GDM1 (cell line): Measurements from ENCODE around the gene PLPPR1.

Experiments
- DNase-seq: peaks from one replicate; lab custom pipeline; 2025; lab: John Stamatoyannopoulos, UW

The PLPPR1 gene

DNA sequence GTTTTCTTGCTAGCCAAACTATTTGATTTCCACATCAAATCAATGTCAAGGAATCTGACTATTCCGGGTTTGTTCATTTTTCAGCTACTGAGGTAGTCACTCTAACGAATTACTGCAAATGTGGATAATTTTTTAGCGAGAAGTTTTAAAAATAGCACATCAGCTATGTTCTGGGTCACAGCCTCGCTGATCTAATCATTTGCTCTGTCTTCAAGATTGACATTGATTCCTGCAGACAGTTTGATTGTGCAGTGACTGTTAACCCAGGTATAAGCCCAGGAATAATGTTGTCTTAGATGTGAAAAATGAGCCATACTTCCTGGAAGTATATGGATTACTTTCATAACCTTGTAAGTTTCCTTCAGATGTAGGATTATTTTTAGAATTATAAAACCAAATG, 181.1 kb downstream of the PLPPR1 start:
- DNase-seq = no peak

DNA sequence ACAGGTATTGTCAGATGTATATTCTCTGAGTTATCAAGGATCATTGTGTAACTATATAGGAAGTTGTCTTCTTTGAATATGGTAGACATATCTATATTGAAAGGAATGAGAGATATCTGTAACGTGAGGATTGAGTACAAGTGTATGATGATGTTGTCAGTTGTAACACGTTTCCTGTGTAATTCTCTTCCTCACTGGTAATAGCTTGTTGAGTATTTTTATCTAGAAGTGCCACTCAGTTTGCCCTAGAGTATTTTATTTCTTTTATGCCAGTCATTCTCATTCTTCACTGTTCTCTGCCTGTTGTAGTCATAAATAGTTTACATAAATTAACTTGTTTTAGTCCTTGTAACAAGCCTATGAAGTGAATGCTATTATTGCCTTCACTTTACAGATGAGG, 184.1 kb downstream of the PLPPR1 start:
- DNase-seq = no peak

DNA sequence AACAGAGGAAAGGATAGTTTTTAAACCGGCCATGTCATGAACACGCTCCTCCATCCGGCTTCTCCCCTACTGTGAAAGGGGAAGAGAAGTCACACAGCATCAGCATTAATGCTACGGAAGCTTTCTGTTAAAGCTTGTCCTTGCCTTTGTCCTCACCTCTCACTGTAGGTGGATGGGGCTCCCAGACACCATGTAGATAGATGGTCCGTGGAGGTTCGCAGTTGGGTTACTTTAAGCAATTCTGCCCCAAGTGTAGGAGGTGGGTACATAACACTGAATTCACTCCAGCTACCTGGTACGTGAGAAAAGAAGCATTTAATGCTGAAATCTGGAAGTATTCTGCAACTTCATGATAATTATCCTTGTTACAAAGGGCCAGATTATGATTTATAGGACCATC, 190.5 kb downstream of the PLPPR1 start:
- DNase-seq = no peak

DNA sequence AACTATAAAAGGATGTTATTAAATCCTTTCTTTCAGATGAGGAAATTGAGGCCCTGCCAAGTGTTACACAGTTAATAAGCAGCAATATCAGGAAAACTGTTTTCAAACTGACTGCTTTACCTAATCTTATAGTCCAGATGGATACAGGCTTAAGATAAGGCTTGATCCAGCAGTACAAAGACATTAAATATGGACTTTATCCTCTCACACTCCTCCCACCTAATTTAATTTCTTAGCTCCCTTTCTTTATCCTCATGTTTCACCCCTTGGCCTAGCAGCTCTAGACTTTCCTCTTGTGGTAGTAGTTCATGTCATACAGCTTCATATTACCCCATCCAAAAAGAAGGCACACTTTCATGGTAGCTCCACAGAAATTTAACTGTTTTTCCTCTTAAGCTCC, 191.8 kb downstream of the PLPPR1 start:
- no peak for DNase-seq

DNA sequence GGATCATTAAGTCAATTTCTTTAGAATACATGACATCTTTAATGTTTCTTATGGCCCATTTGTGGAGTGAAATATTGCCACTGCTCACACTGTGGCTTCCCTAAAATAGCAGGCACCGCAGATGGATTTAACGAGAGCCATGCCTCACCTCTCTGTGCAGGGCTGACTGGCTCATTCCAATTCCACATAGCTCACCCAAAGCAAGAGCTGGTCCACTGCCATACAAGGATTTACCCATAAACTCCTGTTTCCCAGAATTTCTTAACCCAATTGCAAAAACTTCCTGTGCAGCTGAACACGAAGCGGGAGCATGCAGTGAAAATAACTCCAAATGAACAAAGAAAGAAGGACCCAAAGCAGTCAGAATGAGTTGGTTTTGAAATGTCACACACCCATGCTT, 196.7 kb downstream of the PLPPR1 start:
- DNase-seq = no peak

DNA sequence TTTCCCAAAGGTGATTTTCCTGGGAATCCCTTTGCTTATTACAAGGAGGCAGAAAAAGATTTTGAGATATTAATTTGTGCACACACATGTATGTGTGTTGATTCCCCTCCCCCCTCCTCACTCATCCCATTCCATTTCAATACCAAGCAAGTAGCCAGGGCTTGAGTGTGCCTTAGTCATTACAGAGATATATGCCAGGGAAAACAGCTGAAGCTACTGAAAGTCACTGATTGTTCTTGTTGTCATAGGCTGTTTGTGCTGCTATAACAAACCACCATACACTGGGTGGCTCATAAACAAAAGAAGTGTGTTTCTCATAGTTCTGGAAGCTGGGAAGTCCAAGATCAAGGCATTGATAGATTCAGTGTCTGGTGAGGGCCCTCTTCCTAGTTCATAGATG, 197.6 kb downstream of the PLPPR1 start:
- no peak for DNase-seq

DNA sequence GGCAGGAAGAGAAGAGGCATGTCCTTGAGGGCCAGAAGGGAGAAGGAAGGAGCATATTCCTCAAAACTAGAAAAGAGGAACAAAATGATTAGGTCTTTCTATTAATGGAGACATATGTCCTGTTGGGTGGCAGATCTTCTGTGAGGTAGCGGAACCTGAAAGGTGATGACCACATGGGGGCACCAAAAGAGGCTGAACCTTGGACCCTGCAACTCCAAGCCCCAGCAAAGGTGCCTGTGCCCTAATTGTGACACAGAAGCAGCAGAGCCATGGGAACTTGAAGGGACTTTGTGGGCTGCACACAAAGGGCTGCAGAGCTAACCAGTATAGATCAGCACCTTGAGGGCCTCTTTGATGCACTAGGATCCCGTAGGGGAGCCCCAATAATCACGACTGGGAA, 198.3 kb downstream of the PLPPR1 start:
- DNase-seq = no peak

DNA sequence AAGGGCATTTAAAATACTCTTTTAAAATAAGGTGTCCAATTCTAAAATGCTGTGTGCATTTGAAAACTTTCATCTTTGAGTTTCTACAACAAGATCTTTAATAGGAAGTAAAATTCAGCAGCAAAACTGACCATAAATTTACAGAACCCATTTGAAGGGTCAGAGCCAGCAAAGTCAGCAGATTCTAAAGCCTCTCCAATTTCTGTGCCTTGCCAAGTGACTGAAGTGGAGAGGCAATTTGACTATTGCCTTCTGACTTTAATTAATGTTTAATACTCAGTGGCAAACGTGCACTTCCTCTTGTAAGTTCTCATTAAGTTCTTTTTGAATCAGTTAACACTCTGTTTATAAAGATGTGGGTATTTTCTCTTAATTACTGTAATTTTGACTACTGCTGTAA, 201.1 kb downstream of the PLPPR1 start:
- DNase-seq = no peak

DNA sequence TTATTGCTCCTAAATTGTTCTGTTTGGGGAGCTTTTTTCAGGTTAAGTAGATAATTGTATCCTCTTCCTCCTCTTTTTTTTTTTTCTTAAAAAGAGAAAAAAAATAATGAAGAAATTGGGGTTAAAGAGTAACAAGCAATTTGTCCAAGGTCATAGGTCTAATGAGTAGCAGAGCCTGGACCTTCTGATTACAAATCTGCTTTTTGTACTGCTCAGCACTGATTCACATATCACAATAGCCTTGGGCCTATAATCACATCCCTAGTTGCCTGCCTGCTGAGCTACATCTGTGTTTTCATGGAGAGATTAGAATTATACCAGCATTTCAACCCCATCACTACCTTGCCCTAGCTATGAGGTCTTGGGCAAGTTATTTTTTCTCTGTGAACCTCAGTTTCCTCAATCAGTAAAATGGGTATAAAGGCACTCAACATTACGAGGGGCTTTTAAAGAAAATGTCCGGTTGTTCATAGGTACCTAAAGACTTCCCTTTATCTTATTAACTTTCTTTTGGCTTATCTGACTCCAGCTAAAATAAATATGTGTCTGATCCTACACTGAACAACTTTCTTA, 204.0 kb downstream of the PLPPR1 start:
- DNase-seq = no peak

DNA sequence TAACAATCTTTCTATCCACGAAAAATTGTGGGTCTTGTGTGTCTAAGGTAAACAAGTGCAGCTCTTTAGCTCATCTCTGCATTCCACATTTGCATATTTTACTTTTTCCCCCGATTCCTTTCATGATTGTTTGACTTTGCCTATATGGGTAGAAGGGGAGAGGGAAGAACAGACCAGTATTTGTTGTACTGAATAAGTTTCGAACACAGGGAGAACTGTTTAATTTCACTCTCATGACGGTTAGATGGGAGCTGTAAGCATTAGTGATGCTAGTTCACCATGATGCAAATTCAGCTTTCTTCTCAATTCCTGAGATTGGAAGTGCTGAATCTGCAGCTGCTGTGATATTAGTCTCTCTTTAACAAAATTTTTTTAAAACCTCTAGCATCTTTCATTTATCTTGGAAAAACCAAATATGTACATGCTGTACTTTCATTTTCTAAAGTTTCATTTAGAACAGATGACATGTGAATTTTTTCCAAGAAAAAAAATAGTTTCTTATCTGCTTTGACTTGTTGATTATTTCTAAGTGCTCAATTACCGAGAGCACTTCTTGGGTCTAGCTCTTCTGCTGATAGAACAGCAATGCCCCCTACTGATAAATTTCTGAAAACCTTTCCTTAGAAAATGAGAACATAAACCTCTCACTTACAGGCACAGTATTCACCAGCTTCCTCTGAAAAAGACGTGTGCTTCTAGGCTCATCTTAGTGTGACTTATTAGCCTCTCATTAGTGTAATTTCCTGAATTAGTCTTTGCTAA, 206.8 kb downstream of the PLPPR1 start:
- no peak for DNase-seq

DNA sequence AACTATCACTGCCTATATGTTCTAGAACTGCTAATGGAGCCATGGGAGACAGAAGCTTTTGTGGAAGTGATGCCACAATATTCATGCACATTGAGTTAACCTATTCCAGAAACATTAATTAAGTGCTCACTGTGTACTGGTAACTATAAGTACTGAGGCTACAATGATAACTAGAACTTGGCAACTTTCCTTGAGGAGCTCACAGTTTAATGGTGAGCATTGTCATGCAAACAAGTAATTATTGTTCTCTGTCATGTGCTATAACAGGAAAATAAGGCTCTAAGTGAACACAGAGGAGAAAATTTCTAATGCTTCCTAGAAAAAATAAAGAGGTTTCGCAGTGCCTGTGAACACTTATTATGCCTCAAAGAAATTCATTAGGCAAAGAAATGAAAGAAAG, 214.1 kb downstream of the PLPPR1 start:
- DNase-seq = no peak

DNA sequence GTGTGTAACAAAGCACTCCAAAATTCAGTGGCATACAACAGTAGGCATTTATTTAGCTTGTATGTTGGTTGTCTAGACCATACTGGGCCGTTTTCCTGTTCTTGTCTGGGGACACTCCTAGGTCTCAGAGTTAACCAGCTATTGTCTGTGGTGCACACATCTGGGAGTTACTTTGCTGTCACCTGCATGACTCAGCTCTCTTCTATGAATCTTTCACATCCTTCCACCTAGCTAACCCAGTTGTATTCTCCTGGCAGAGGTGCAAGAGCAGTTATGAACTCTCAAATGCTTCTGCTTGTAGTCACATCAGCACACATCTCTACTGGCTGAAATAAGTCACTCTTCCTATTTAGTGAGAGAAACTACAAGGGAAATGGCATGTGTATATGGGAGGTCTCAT, 218.2 kb downstream of the PLPPR1 start:
- DNase-seq = no peak

DNA sequence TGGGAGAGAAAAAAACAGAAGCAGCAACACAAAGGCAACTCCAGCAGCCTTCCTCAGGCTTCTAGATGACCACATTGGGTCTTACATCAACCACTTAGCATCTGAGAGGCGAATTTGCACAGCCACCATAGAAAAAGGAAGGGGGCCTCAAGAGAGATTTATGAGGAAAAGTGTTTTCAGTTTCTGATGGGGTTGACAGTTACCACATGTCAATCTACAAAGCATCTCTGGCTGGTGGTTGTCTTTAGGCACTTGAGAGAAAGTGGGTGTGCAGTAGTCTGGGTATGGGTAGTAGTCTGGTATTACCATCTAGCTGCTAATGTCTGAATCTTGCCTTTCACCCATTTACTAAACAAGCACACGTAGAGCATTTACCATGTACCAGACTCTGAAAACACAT, 218.8 kb downstream of the PLPPR1 start:
- DNase-seq = no peak

DNA sequence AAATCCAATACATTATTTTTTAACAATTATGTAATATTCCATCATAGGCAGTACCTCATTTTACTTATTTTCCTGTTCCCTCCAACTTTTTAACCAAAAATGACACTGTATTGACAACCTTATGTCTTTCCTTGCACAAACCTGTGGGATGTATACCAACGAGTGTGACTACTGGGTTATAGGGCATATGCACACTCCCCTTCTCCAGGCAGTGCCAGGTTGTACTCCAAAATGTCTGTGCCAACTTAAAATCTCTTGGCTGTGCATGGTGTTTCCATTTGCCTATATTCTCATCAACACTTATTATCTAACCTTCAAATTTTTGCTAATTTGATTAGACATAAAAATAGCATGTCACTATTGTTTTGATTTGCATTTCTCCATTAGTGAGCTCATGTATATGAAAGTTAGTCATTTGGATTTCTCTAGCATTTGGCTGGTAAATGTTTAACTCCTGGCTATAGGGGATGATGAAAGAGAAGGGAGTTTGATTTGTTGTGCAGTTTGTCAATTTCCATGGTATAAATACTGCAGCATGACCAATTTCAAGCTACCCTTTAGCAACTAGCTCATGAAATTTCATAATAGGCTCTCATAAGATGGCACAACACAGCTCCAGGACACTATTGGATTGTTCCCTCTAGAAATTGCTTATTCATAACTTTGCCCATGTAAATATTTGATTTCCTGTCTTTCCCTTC, 226.4 kb downstream of the PLPPR1 start:
- DNase-seq = no peak

DNA sequence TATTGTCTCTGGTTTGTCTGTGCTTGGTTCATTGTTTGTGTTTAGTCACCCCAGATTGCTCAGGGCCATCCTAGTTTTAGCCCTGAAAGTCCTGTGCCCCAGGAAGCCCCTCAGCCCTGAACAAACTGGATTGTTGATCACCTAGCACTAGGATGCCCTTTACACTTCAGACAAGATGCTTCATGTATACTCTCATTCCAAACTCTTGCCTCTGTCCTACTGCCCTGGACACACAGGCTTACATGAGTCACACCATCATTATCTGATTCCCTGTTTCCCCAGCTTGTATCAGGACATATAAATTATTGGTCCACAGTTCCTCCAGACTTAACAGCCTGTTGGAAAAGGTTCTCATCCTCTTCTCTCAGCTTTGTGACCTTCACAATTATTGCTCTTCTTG, 236.2 kb downstream of the PLPPR1 start:
- DNase-seq = no peak

DNA sequence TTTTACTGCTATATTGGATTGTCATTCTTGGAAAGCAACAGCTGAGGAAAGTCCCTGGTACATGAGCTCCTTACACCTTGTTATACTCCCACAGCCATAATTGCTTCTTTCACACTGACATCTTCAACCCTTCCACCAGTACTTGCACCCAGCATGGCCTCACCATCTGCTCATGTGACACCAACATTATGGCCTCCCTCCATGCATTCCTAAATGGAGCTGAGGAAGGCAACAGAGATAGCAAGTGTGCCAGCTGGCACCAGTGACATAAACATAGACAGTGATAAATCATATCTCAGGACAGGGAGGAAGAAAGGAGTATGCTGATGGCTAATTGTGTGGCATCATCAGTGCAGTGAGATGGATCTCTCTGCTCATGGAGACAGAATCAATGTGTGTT, 236.7 kb downstream of the PLPPR1 start:
- DNase-seq = no peak

DNA sequence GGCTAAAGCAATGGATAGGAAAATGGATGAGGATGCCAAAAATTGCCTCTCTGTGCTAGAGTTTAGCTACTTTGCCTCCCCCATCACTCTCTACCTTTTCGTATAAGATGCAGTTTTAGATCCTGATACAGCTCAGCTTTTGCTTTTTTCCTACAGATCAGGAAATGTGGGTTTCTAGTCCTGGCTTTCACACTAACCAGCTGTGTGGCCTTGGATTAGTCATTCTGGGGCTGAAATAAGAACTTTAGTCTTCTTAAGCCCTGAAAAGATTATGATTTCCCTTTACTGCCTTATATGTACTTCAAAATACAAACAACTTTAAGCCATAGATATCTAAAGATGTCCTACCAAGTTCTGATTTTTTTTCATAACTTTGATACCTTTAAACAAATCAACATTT, 239.9 kb downstream of the PLPPR1 start:
- DNase-seq = no peak

DNA sequence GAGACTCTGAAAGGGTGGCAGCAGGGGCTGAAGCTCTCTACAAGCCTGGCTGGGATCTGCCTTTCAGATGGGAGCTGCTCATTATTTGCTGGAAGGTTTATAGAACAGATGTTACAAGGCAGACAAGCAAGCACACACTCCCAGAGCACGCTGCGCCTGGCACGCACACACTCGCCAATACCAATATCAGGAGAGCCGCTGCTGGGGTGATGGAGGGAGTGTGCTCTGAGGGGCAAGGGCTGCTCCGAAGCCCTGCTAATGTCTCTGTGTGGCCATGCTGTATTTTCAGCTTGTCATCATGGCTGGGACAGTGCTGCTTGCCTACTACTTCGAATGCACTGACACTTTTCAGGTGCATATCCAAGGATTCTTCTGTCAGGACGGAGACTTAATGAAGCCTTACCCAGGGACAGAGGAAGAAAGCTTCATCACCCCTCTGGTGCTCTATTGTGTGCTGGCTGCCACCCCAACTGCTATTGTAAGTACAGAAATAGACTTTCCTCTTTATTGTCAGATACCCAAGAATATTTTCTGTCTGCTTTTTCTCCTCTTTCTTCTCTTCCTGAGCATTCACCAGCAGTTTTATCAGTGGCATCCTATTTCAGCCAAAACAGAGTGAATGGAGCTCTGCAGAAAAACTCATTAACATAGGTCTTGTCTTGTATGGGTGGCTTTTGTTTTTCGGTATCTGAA, 241.2 kb downstream of the PLPPR1 start:
- no peak for DNase-seq

DNA sequence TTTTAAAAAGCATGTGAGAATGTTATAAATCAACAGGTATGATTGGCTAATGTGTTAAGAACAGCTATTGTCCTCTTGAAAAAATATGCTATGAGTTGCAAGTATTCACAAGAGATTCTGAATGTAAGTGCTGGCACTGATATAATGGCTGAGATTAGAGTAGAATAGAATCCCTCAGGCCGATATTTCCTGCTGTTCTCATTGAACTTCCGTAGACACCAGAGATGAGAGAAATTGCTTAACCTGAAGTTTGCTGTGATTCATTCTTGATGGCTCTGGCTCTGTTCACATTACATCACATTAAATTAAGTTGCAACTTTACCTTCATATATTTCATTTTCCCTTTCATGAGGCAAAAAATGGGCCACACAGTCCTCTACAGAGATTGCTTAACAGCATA, 241.8 kb downstream of the PLPPR1 start:
- no peak for DNase-seq

DNA sequence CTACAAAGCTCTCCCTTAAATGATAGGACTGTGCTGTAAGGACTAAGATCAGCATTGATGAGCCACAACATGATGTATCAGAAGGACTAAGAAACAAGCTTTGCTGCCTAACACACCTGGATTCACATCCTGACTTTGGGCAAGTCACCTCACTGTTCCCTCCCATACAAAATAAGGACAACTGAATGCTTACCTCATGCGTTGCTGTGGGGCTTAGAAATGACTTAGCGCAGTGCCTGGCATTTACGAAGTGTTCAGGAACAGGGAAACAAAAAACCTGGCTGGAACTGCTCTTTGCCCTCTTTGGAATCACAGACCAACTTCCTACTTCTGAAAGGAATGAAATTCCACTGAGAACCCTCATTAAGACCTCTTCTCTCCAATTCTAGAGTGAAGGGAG, 242.6 kb downstream of the PLPPR1 start:
- DNase-seq = no peak

DNA sequence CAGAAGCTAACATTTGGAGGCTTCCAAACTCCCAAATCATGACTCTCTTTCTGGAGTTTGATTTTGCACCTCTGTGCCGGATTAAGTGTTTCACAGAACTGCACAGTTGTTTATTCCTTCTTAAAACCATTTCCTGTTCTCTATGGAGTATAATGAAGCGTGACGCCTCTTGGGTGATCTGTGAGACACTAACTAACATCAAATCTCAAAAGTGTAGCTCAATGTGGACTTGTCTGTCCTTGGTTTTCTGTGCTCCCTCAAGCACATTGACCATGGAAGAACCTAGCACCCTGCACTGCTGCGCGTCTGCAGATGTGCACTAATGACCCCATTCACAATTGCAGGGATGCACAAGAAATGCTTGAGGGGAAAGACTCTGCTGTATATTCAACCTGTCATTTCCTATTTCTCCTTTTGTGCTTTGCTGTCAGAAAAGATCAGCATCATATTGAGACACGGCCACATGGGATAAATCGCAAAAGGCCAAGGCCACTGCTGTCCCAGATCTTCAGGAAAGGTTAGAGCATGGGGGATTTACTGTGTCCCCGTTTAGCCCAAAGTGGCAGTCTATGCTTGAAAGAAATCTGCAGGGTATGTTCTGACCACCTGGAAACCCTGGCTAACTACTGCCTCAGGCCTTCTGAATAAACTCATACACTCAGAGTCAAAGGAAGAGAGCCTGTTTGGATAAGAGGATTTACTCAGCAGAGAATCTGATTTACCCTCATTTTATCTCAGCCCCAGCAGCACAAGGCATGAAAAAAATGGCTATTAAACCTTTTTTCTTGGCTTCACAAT, 246.6 kb downstream of the PLPPR1 start:
- DNase-seq = no peak

DNA sequence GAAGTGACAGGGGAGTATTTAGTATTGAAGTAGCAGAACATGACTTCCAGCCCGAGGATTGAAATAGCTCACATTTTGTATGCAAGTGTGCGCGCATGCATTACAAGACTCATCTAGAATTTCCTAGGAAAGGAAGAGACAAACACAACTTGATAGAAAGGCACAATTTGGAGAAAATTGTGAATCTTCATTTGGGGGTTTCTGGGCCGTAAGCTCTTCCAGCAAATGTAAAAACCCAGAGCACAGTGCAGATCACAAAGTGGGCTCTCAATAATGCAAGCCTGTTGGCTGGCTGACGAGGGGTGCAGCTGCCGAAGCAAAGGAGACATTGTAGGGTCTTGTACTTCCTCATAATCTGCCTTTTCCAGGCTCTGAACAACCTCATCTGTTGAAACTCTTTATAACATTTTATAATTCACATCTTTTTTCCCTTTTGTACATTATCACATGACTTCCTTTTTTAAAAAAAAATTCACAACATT, 247.3 kb downstream of the PLPPR1 start:
- DNase-seq = no peak
